Measurements from ENCODE around the gene LILRA1. TPM values are rescaled to one million over a fixed set of nuclear protein-coding genes. Genes with fewer than 3 reads are reported as not detected.
"Not testable (repeated sequence)": the region's sequence is repeated elsewhere in the genome, so short reads cannot be mapped to it uniquely, and the experiment has no call there.

The LILRA1 gene
- total RNA-seq, 1 experiment from 2014 or later = not detected

- peaks cover 29% of the 10 kb centered on the region for H3K27me3 ChIP-seq (ENCODE audit: insufficient read depth, low read length)
- no peaks in the 10 kb centered on the region for H3K9me3 ChIP-seq (ENCODE audit: control insufficient read depth in 1 of 2, insufficient read depth in 1 of 2, low read depth in 1 of 2, low read length in 2 of 2)
- intact Hi-C loops (cut with micrococcal nuclease) = no loop called here
- TF ChIP-seq EGR1 (IDR thresholded peaks at IDR 0.05; ENCODE audit: low read depth) (no peak), POLR2A (IDR thresholded peaks at IDR 0.05; ENCODE audit: borderline replicate concordance, extremely low read depth, insufficient read depth, insufficient read length) (no peak), SRF (IDR thresholded peaks at IDR 0.05; ENCODE audit: low read depth) (no peak), ZFX (IDR thresholded peaks at IDR 0.05) (no peak), POLR2AphosphoS5 (IDR thresholded peaks at IDR 0.05; ENCODE audit: low read depth, low read length) (no peak), SP1 (IDR thresholded peaks at IDR 0.05; ENCODE audit: low read depth) (no peak), CBX3 (IDR thresholded peaks at IDR 0.05; ENCODE audit: low read depth) (no peak), ATF3 (IDR thresholded peaks at IDR 0.05) (no peak)
- TF ChIP-seq, protein P1, sequence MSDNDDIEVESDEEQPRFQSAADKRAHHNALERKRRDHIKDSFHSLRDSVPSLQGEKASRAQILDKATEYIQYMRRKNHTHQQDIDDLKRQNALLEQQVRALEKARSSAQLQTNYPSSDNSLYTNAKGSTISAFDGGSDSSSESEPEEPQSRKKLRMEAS (IDR thresholded peaks at IDR 0.05) = no peak
- H3K9me2 ChIP-seq (ENCODE audit: insufficient read depth) = no peaks in the 10 kb centered on the region
- no peaks in the 10 kb centered on the region for H3K36me3 ChIP-seq (ENCODE audit: control insufficient read depth in 1 of 2, insufficient read depth in 2 of 2, low read length in 2 of 2)
- no TSS peak for BruUV-seq (replicated peaks)
- DNase-seq (ENCODE audit: low read depth, low spot score) (no peak), ATAC-seq (no peak)
- H3K9ac ChIP-seq (ENCODE audit: low read length) = no peak overlapping the region
- CTCF ChIA-PET = no interaction called here
- no peaks in the 10 kb centered on the region for H3K4me1 ChIP-seq (ENCODE audit: control insufficient read depth in 1 of 2, insufficient read depth in 2 of 2, low read length in 2 of 2)
- RAD21 ChIA-PET (ENCODE audit: low non-redundant PET in 1 of 2, low total read pairs in 2 of 2, uncharacterized antibody in 2 of 2, unreplicated experiment in 2 of 2) = no interaction called here
- POLR2A ChIA-PET = no interaction called here
- H3K4me2 ChIP-seq (ENCODE audit: low read length) = no peak overlapping the region
- no peak overlapping the region for H3K27ac ChIP-seq (ENCODE audit: low read depth, low read length)
- H3K4me3 ChIP-seq (replicated peaks in 1 of 2; ENCODE audit: low read depth in 1 of 2, low read length in 2 of 2) = no peak overlapping the region
- H4K20me1 ChIP-seq (ENCODE audit: insufficient read depth) = no peaks in the 10 kb centered on the region
- no peak overlapping the region for H2AFZ ChIP-seq (ENCODE audit: low read depth, low read length, poor library complexity, severe bottlenecking)
- H3K79me2 ChIP-seq (ENCODE audit: insufficient read depth, low read length) = no peaks in the 10 kb centered on the region
These were observed 31.6 kb upstream of the LILRA1 start for GRCh38 chr19:54561840-54562239.

- H3K4me3 ChIP-seq (replicated peaks in 1 of 2; ENCODE audit: low read depth in 1 of 2, low read length in 2 of 2); DNase-seq (ENCODE audit: low read depth, low spot score); H3K9me2 ChIP-seq (ENCODE audit: insufficient read depth); POLR2A ChIA-PET; intact Hi-C loops (cut with micrococcal nuclease); ATAC-seq; BruUV-seq (replicated peaks); CTCF ChIA-PET; H2AFZ ChIP-seq (ENCODE audit: low read depth, low read length, poor library complexity, severe bottlenecking); H3K9ac ChIP-seq (ENCODE audit: low read length); H3K4me1 ChIP-seq (ENCODE audit: control insufficient read depth in 1 of 2, insufficient read depth in 2 of 2, low read length in 2 of 2); H3K27ac ChIP-seq (ENCODE audit: low read depth, low read length); RAD21 ChIA-PET (ENCODE audit: low non-redundant PET in 1 of 2, low total read pairs in 2 of 2, uncharacterized antibody in 2 of 2, unreplicated experiment in 2 of 2); H3K4me2 ChIP-seq (ENCODE audit: low read length); H3K79me2 ChIP-seq (ENCODE audit: insufficient read depth, low read length); H3K9me3 ChIP-seq (ENCODE audit: control insufficient read depth in 1 of 2, insufficient read depth in 1 of 2, low read depth in 1 of 2, low read length in 2 of 2); H4K20me1 ChIP-seq (ENCODE audit: insufficient read depth); H3K36me3 ChIP-seq (ENCODE audit: control insufficient read depth in 1 of 2, insufficient read depth in 2 of 2, low read length in 2 of 2): not testable (repeated sequence)
- peaks cover 41% of the 10 kb centered on the region for H3K27me3 ChIP-seq (ENCODE audit: insufficient read depth, low read length)
These were observed 30.2 kb upstream of the LILRA1 start for GRCh38 chr19:54563206-54563605.
